GM19023 (cell line): ENCODE data around the gene ANKS1B.
"Not testable (repeated sequence)": the region's sequence is repeated elsewhere in the genome, so short reads cannot be mapped to it uniquely, and the experiment has no call there.

Source experiments
- ATAC-seq: cut with Tn5 transposase; IDR thresholded peaks from one replicate; pipeline ENCODE4 v1.9.1; 2021; ENCODE audit warnings: mild to moderate bottlenecking, moderate library complexity; ENCODE audit not compliant: unreplicated experiment

ANKS1B gene

GRCh38 chr12:99302874-99303273, 681.9 kb downstream of the ANKS1B start:
- no peak for ATAC-seq

DNA sequence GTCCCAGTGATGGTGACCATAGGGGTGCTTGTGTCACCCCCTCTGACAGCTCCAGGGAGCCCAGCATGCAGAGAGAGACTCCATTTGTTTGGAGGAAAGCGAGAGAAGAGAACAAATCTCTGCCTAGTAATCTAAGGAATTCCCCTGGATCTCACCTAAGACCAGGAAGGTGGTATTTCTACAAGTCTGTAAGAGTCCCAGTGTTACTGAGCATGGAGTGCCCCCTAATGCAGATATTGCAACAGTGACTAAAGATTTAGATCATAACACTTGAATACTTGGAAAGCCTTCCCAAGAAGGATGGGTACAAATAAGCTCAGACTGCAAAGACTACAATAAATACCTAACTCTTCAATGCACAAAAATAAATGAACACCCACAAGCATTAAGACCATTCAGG, 697.6 kb downstream of the ANKS1B start:
- no peak for ATAC-seq

DNA sequence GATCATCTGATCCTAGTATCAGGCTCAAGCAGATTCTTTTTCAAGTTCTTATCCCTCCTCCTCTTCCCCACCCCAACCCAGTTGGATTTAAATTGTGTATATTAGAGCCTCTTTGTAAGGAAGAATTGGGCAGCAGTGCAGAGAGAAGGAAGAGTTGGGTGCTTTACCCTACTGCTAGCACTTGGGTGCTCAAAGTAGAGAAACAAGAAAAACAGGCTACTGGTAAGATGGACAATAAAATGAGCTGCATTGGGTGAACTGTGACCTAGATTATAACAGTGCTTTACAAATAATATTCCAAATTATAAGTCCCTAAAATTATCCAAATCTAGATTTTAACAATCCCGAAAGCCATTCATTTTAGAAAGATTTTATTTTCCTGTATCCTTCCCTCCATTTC, 700.6 kb downstream of the ANKS1B start:
- ATAC-seq: no peak

- ATAC-seq: no peak
Measured at GRCh38 chr12:99282624-99283023, 702.1 kb downstream of the ANKS1B start.

DNA sequence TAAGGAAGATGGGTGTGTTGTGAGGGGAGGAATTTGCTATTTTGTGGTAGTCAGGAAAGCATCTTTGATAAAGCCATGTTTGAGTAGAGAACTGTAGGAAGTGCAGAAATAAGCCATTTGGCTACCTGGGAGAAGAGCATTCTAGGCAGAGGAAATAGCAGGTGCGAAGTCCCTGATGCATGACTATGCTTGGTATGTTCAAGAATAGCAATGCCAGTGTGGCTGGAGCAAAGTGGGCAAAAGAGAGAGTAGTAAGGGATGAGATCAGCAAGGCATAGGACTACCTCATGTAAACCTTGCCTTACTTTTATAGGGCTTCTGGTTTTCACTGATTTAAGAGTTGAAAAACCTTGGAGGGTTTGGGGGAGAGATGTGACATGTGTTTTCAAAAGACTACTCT, 702.6 kb downstream of the ANKS1B start:
- ATAC-seq: no peak

DNA sequence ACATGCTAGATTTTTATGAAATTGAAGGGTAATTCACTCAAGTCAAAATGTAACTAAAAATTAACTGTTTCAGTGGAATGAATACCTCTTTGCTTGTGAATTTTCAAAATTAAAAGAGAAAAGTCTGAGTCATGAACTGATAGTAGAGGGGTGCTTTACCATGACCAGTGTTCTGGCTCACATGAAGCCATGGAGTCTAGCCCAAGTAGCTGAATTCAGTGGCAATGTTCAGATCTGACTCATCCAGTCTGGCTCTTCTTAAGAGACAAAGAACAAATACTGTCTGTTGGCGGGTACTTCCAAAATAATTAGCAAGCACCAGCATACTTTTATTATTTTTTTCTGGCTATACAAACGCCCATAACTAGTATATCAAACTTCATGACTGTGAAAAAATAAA, 703.5 kb downstream of the ANKS1B start:
- peak; percentile 77 for ATAC-seq

DNA sequence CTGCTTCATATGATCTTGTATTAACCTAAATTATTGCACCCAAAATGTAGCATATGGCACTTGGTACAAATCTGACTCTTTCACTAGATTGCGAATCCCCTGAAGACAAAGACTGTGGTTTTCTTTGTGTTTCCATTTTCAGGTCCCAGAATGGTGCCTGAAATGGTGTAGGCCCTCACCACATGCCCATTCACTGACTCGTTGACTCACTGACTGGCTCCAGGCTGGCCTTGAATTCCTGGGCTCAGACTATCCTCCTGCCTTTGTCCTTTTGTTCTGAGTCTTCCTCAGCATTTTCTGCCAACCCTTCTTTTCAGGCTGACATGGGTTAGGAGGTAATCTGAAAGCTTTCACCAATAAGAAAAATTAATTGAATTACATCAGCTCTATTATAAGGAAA, 705.8 kb downstream of the ANKS1B start:
- ATAC-seq: no peak

DNA sequence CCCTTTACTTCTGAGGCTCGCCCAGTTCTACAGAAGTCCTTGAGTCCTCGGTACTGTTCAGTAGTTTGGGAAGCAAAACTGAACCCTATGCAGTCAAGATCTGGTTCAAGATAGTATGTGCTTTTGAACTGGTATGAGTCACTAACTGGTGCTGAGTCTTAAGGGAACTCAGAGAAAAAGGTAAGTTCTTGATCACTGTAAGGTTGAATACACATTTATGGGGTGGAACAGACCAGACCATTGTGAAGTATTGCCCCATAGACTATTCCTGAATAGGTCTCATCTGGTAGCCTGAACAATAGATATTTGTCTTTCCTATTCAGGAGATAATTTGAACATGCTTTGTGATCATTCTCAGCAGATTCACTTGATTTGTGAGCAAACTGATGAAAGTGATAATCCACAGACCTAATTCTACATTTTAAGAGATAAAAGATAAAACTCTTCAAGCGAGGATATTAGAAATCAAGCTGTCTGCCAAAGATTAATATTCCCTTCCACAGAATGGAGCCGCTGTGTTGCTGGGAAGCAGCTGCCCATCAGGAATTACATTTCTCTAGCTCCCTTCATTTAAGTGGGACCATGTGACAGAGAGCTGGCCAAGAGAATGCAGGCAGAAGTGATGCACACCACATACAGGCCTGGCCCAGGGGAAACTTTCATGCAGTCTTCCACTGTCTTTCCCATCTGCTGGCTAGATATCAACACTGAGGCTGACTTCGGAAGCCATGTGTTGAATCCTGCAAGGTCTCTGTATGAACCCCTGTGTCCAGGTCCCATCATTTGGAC, 707.0 kb downstream of the ANKS1B start:
- no peak for ATAC-seq

DNA sequence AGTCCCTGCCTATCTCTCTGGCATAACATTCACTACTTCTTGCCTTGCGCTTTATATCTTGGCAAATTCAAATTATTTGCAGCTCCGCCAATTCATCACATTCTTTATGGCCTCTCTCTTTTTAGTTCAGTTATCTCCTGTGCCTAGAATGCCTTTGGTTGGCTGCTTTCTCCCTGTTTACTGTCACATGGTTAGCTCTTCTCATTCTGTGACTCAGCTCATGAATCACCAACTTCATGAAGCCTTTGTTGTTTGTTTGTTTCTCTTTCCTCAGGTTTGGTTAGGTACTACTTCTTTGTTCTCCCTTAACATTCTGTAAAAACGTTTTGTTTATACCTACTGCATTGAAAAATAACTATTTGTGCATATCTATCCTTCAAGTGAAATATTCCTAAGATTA, 713.7 kb downstream of the ANKS1B start:
- no peak for ATAC-seq

- ATAC-seq: no peak
Measured at GRCh38 chr12:99267038-99267437, 717.7 kb downstream of the ANKS1B start.

GRCh38 chr12:99265648-99266047, 719.1 kb downstream of the ANKS1B start:
- ATAC-seq: no peak

GRCh38 chr12:99261256-99261655, 723.5 kb downstream of the ANKS1B start:
- no peak for ATAC-seq

- no peak for ATAC-seq
Measured at GRCh38 chr12:99260456-99260996, 724.2 kb downstream of the ANKS1B start.

DNA sequence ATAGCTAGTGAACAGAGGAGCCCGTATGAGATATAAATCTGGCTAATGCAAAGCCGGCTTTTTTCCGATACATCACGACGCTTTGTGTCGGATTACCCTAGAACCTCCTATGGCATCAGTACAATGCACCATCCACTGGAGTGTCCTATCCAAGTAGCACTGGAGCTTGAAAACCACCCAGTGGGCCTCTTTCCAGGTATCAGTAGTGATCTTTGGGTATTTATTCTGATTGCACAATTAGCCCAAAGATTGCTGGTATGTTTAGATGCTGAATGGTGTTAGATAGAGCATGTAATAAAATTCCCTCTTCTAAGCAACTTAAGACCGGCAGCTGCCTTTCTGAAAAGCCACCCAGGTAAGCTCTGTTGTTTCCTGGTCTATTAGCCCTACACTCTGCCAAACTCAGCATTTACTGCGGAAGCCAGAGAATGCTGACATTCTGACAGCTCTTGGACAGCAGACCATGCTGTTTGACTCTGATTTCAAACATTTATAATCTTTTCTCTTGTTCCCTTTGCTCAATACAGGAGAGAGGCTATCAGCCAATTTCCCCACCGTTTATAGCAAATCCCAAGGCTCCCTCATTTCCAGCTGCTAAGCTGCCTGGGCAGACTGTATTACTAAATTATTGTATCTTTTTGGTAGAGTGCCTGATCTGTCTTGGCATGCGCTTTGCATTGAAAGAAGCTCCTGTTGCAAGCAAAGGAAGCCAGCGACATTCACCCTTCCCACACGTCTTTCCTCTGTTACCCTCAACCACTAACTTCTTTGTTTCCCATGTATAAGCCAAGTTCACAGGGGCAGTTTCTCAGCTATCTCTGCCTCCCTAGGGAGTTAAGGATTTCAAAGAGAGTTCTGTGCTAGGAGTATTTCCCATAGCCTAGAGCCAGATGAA, 725.4 kb downstream of the ANKS1B start:
- ATAC-seq: no peak

DNA sequence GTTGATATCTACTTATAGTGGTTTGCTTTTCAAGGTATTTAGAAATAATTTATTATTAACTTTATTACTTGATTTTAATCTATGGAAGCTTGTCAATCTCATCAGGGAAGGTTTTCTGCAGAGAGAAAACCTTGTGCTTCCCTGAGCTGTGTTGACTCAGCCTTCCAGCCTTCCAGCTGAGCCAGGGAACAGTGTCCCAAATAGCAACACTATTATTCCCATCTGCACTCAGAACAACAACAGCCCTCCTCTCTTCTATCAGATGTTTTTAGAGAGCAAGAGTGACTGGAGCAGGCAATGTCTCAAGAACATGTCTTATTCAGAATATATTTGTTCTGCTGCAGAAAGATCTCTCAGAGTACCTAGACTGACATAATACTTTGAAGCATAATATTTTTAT, 727.1 kb downstream of the ANKS1B start:
- ATAC-seq: no peak

- no peak for ATAC-seq
Measured at GRCh38 chr12:99253068-99253467, 731.7 kb downstream of the ANKS1B start.

DNA sequence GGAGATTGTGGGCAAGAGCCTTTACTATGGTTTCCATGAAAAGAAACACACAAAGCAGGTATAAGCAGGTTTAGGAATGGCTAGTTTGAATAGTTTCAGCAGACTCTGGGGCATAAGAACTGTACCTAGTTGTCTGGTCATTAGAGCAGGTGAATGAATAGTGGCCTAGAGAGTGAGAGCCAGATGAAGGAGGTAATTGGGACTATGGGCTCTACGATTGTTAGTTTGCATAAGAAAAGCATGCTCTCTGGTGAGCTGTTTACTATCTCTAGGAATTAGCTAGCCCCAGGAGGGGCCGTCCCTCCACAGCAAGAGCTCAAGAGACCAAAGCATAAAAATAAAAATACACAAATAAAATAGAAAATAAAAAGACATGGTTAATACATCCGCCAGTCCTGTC, 734.6 kb downstream of the ANKS1B start:
- no peak for ATAC-seq

DNA sequence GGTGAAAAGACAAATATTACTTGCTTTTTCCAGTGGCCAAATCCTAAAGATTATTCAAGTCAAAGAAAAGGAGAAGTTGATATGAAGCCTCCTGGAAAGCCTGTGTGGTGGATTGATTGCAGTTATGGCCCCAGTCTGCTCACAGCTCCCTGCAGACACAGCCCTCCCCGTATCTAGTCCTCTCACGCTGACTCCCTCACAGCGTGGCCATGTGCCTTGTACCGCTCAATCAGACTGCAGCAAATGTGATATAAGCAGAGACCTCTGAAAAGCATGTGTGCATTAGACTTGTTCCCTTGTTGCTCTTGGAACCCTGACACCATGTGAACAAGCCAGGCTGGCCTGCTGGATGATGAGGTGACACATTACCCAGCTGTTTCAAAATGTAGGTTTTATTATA, 735.2 kb downstream of the ANKS1B start:
- no peak for ATAC-seq

DNA sequence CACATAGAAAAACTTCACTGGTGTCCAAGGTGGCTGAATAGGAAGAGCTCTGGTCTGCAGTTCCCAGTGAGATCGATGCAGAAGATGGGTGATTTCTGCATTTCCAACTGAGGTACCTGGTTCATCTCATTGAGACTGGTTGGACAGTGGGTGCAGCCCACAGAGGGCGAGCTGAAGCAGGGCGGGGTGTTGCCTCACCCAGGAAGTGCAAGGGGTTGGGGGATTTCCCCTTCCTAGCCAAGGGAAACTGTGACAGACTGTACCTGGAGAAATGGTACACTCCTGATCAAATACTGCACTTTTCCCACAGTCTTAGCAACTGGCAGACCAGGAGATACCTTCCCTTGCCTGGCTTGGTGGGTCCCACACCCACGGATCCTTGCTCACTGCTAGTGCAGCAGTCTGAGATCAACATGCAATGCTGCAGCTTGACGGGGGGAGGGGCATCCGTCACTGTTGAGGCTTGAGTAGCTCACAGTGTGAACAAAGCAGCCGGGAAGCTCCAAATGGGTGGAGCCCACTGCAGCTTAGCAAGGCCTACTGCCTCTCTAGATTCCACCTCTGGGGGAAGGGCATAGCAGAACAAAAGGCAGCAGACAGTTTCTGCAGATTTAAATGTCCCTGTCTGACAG, 746.7 kb downstream of the ANKS1B start:
- ATAC-seq: not testable (repeated sequence)

GRCh38 chr12:99235381-99235780, 749.4 kb downstream of the ANKS1B start:
- ATAC-seq: no peak

DNA sequence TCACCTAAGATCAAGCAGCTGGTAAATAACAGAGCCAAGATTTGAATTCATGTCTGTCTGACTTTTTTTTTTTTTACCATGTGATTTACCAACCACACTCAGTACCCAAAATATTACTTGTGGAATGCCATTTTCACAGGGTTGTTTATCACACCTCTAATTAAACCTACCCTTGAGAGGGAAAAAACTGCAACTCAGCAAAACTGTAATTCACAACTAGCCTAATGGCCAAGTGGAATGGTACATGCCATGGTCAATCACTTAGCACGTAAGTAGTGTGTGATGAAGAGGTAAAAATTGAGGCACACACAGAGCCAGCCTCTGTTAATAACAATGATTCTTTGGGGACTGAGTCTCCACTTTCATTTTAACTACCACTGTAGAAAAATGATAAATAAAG, 750.0 kb downstream of the ANKS1B start:
- ATAC-seq: no peak
